GM18868 (cell line): ENCODE data around the gene ZNF530.

Experiments used
- ATAC-seq: cut with Tn5 transposase; IDR thresholded peaks from one replicate; pipeline ENCODE4 v1.9.1; 2021; ENCODE audit warnings: mild to moderate bottlenecking, moderate library complexity; ENCODE audit not compliant: unreplicated experiment

ZNF530 gene

DNA sequence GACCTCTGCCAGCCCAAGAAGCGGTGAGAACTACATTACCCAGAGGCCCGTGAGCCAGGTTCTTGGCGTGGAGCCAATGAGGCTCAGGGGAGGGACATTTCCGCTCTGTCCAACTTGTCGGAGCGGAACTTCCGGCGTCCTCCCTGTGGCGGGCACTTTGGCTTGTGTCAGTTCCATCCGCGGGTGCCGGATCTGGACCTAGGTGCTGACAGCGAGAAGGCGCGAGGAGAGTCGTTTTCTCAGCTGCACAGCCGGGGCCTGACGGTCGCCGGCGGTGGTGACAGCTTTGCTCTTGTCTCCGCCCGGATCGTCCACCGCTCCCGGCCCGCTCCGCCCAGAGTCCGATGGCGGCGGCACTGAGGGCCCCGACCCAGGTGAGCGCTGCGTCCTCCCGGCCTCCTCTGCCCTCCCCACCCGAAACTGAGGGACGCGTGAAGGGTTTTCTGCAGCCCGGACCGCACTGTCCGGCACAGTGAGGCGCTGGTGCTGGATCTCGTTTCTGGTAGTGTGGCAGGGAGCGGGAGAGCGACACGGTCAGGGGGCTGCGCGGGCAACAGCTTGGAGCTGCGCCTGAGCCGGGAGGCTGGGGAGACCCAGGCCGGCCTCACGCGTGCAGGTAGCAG, at the start of gene ZNF530:
ZNF530 (plus strand) TSS at position 125 of the 623 bp plus-strand sequence. CDS start 4,461 bp downstream, outside the sequence.
- peak; percentile 98 for ATAC-seq

DNA sequence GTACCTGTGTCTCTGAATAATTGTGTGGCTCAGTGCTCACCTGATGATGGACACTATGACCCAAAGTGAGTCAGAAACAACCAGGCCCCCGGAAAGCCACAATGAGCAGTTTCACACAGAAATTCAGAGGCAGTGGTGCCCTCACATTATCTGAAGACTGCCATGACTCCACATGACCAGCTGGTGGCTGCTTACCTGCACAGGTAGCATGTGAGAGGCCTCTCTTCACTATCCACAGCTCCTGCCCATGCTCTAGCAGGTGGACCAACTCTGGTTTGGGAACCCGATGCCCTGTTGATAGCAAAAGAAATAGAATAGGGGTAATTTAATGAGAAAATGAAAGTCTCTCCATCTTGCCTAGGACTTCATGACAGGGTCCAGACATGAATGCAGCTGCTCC, 47.3 kb upstream of the ZNF530 start:
- no peak for ATAC-seq

DNA sequence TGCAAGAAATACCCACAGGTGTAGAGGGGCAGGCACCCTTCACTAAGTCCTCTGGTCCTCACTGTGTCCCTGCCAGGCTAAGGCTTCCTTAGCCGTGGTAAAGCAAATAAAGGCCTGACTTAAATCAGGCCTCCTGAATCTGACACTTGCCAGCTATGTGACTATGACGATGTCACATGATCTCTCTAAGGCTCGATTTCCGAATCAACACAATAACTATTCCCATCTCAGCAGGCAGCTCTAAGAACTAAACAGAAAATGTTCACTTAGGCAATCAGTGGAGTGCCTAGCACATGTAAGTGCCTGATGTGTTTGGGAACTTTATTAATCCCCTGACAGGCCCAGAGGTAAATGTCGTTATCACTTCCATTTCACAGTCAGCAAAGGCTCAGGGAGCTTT, 42.0 kb upstream of the ZNF530 start:
- ATAC-seq, result no peak

DNA sequence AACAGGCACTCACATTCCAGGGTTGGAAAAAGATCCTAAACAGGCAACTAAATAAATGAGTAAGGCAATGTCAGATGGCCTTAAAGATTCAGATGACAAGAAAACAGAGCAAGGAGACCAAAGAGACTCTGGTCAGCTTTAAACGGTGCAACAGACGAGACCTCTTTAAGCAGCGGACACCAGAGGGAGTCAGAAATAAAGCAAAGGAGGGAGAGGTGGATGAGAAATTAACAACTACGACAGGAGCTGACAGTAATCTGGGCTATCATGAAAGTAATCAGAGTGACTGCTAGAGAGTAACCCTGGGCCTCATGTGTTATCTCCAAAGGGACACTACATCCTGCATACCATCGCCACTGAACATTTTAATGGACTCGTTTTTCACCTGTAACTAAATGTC, 41.2 kb upstream of the ZNF530 start:
- no peak for ATAC-seq

DNA sequence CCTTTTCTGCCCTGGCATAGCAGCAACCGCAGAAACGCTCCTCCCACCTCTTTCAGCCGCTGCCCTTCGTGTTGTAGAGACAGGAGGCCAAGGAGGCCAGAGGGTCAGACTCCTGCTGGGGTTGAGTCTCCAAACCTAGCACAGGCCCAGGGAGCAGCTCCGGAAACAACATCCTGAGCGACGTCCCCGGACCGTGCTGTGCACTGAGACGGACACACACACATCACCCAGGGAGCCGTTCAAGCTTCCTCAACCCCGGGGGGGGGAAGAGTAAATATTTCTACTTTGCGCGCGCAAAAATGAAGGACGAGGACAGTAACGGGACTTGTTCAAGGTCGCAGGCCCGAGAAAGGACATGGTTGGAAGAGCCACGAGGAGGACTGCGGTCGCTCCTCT, 40.7 kb upstream of the ZNF530 start:
- ATAC-seq, result peak; percentile 36

DNA sequence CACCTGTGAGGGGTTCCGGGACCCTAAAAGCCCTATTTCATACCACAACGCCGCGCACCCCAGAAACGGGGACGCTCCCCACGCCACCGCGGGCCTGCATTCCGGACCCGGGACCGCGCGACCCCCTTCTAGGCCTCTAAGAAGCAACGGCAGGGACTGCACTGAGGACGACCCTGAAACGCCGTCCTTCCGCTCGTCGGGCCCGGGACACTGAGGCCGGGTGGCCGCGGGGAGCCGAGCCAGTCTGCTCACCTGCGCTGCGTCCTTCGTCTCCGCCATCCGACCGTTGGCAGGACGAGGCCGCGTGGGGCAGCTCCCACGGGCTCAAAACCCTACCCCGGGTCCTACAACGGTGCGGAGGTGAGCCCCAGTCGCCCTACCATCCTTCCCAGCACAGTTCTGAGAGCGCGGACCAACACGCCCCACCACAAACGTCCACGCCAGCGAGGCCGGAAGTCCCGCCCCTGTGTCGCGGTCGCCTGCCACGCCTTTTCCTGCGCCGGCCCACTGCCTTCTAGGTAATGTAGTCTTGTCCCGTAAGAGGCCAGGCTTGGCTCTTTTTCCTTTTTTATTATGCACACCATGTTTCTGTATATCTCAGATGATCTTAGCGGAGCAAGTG, 40.2 kb upstream of the ZNF530 start, which contains the start of gene ZNF550:
ZNF550 (minus strand) TSS at position 460 of the 622 bp plus-strand sequence; CDS start at position 279, 181 bp downstream.
- peak; percentile 96 for ATAC-seq

DNA sequence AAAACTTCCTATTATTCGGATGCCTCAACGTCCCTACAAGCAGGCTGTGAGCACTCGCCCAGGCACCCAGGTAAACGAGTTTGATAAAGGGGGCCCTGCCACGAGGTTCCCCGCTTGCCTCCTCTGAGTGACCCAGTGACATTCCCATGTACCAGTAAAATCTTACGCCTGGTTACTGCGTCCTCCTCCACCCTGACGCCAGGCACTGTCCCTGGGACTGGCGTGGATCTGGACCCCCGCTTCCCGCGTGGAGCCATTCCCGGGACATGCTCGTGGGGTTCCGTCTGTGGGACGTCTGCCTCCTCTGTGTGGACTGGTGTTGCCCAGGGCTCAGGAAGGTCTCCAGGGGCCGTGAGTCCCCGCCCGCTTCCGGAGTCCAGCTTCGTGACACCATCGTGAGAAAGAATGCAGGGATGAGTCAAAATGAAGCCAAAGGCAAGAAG, 39.6 kb upstream of the ZNF530 start:
- ATAC-seq, result no peak

DNA sequence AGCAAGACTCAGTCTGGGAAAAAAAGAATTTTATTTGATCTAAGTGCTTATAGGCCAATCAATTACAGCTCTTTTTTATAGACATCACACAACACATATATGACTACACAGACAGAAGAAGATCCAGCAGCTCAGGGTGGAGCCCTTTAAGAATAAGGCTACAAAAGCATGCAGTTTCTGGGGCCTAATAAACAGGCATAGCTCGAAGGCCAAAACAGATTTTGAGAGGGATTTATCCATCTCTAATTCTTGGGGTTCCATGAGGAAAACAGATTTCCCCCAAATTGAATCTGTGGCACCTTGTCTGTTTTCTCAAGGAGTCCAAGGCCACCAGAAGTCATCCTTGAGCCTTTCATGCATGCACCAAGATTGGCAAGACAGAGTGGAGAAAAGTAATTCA, 36.1 kb upstream of the ZNF530 start:
- ATAC-seq, result no peak

DNA sequence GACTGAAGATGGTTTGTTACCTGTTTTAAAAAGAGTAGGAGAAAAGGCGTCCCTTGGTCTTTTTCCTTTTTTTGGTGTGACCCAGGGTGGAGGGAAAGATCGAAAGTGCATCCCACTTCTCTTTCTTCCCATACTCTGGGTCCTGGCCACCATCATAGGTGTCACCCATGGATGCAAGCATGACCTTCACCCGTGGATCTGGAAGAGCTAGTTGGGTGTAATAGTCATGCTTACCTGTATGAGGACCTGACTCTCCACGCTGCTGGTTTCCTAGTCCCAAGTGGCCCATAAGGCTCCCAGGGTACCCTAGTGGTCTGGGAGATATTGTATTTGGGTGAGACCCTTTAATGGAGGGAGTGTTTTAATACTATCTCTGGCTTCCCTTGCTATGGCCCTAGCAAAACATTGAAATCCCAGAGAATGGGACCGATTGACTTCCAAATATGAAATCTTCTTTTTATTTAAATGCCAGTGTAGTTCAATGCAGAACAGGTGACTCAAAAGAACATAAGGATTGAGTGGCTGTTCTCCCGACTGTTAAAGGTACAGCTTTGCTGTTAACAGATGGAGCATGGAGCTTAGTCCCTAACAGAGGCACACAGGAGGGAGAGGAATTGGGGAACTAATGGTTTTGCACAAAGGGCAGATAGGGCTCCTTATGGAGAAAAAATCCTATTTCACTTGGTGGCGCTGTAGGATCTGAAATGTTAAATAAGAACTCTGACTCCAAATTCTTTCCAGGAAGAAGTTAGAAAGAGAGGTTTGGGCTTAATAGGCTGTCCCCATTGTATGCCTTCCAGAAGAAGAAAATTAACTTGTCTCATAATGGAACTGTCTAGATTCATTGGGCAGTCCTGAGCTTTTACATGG, 33.1 kb upstream of the ZNF530 start:
- ATAC-seq, result no peak

DNA sequence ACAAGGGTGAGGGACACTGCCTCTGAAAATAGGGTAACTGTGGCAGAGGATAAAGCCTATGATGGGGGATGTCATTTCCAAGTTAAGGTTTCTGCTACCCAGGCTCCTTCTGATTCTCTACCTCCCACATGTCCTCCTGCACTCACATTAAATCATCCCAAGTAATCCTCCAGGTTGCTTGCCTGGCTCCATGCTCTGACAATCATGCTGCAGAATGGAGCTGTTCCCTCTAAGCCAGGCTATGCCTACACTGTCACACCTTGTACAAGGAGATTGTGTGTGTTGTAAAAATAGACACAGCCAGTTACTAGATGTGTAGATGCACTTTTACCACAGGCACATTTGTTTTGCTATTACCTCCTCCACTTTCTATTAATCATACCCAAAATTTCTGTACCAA, 29.0 kb upstream of the ZNF530 start:
- ATAC-seq, result no peak

DNA sequence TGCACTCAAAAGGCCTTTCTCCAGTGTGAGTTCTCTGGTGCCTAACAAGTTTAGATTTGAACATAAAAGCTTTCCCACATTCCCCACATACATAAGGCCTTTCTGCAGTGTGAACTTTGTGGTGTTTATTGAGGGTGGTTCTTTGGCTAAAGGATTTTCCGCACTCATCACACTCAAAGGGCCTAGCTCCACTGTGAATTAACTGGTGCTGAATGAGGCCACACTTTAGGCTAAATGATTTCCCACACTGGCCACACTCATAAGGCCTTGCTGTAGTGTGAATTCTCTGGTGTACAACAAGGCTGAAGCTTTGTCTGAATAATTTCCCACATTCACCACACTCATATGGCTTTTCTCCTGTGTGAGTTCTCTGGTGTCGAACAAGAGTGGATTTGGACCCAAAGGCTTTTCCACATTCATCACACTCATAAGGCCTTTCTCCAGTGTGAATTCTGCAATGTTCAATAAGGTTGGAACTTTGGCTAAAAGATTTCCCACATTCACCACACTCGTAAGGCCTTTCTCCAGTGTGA, 27.2 kb upstream of the ZNF530 start:
- ATAC-seq, result no peak

DNA sequence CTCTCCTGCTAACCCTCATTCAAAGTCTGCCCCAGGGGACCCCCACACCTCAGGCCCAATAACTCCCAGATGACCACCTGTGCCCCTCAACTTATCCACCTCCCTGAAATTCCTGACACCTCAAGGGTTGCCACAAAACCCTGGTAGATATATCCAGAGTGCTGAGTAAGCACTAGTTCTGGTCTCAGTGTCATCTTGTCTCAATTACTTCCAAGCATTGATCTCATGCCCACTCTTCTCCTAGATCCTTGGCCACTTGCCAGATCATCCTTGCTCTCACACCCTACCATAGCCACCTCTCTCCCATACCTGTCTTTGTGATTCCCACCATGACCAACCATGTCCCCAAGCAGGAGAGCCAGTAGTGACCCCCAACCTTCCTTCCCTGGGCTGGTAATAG, 23.0 kb upstream of the ZNF530 start:
- ATAC-seq, result no peak

DNA sequence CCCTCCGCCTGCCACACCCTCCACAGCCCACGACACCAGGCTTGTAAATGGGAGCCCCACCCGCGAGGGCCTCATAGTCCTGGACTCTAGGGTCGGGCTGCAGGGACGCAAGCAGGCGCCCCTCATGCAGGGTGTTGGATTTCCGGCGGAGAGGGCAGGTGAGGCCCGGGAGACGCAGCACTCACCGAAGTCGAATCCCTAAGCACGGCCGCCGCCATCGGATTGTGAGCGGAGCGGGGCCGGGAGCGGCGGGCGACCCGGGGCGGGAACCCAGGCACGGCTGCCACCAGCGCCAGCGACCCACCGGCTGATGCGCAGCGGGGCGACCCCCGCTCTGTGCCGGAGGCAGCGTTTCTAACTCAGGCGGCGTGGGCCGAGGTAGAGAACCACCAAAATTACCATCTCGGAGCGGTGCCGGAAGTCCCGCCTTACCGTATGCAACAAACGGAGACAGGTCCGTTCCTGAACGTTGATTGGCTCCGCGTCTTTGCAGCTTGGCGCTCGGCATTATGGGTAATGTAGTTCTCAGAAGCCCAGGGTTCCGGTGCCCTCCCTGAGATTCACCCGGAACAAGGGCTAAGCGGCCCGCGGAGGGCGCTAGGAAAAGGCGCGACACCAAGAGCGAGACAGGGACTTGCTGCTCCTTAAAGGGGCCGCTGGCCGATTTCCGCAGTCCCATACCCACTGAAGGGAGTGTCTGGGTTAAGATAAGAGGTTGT, 21.0 kb upstream of the ZNF530 start, which contains the start of gene ZNF416:
ZNF416 (minus strand) TSS at position 425 of the 719 bp plus-strand sequence; CDS start at position 218, 207 bp downstream.
- ATAC-seq, result peak; percentile 83

DNA sequence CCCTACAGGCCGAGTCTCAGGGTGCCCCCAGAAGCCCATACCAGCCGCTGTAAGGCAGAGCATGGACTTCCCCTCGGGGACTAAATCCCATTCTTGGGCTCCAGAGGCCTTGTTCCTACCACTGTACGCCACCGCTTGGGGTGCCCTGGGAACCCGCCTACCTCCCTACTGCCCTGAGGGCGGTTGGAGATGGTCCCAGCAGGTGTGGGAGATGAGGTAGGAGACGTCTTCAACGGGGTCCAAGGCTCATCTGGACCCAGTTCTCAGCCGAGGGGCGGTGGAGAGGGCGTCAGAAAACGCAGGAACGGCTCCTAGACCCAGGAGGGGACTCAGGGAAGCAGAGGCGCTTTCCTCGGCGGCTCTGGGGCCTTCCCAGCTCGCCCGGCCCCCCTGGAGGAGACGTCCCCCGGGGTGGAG, 16.6 kb upstream of the ZNF530 start:
- no peak for ATAC-seq

DNA sequence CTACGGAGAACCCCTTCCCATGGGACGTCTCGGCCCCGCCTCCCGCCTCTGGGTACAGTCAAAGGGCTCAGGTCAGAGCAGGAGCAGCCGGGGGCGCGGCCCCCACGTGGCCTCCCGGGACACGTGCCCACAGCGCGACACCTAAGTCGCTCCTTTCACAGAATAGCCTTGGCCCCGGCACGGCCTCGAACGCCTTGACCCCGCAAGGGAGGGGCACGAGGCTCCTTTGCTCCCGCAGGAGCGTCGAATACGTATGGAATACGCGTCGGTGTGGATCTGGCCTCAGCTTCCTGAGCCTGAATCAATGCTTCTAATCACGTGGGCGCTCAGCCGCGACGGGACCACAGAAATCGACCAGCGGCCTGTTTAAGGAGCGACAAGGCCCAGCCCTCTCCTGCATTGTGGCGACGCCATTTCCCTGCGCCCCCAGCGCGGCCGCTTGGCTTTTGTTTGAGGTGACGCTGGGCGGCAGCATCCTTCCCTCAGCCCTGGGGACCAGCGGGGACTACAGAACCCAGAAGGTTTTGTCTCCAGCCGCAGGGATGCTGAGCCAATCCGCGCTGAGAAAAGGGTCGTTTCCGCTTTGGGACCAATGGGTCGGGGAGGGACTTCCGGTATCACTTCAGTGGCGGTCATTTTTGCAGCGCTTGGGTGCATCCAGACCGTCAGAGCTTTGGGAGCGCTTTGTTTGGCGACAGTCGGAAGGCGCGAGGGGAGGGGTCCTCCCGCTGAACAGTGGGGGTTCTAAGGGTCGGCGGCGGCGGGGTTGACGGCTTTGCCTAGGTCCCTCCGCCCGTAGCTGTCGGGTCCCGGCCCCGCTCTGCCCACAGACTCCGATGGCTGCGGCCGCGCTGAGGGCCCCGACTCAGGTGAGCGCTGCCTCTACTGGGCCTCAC, 15.9 kb upstream of the ZNF530 start, which contains the start of gene ZIK1:
ZIK1 (plus strand) TSS at position 625 of the 896 bp plus-strand sequence; CDS start at position 837, 212 bp downstream.
- ATAC-seq, result peak; percentile 89

DNA sequence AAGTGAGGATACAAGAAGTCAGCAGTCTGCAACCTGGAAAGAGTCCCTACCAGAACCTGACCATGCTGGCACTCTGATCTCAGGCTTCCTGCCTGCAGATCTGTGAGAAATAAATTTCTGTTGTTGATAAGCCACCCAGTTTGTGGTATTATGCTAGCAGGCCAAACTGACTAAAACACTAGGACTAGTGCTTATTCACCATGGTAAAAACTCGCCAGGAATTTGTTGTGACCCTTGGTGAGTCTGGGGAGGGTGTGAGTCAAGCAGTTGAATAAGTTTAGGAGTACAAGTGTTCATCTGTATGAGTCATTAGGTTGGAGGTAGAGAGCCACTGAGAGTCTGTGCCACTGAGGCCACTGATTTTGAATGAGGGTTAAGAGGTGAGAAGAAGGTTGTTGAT, 12.2 kb upstream of the ZNF530 start:
- no peak for ATAC-seq

DNA sequence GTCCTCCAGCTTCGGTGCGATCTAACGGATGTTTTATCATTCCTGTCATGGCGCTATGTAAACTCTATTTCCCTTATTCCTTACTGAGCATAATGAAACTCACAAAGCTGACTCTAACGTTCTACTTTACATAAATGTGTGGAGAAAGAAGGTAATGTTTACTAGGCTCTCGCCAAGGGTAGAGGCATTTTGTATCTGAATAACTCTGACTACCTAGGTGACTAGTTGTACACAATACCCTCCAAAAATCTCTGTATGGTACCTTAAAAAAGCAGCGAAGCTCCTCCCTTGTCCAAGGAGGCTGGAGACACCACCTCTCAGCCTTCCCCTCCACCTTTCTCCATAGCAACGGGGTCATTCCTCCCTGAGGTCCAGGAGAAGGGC, 316 bp upstream of the ZNF530 start:
- ATAC-seq, result peak; percentile 18

DNA sequence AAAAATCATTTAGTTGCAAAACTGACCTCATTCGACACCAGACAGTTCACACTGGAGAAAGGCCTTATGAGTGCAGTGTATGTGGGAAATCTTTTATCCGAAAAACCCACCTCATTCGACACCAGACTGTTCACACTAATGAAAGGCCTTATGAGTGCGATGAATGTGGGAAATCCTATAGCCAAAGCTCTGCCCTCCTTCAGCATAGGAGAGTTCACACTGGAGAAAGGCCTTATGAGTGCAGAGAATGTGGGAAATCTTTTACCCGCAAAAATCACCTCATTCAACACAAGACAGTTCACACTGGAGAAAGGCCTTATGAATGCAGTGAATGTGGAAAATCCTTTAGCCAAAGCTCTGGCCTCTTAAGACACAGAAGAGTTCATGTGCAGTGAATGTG, 7.2 kb downstream of the ZNF530 start:
- ATAC-seq, result no peak

DNA sequence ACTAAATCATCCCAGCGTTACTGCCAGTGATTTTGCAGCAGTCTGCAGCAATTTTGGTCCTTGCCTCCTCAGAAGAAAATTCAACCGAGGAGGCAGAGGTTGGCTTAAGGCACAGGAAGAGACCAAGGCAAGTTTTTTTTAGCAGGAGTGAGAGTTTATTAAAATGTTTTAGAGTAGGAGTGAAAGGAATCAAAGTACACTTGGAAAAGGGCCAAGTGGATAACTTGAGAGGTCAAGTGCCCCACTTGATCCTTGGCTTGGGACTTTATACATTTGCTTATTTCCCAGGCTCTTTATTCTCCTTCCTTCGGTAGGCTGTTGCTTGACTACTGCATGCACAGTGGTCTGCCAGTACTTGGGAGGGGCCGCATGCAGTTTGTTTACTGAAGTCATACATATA, 11.4 kb downstream of the ZNF530 start:
- no peak for ATAC-seq
